Measurements from ENCODE around the gene ERFL.

Gene ERFL

GRCh38 chr19:41897181-41897580 lies 31.1 kb downstream of the ERFL start:
- no peak for TF ChIP-seq CTCF (IDR thresholded peaks at IDR 0.05)
- no peak overlapping the region for H3K4me3 ChIP-seq (ENCODE audit: low read depth in 1 of 2, low read length in 1 of 2)
- H3K9me3 ChIP-seq: peaks cover 7% of the 10 kb centered on the region
- H3K36me3 ChIP-seq: peaks cover 96% of the 10 kb centered on the region
- H3K27me3 ChIP-seq: no peaks in the 10 kb centered on the region
- H3K4me1 ChIP-seq (ENCODE audit: control insufficient read depth in 1 of 2, insufficient read depth in 1 of 2, low read depth in 1 of 2, low read length in 1 of 2): no peaks in the 10 kb centered on the region
- H3K27ac ChIP-seq: peak overlapping the region; percentile 42

GRCh38 chr19:41896581-41896942 lies 31.7 kb downstream of the ERFL start:
- peak overlapping the region; percentile 44 for H3K27ac ChIP-seq
- TF ChIP-seq CTCF (IDR thresholded peaks at IDR 0.05): no peak
- peaks cover 7% of the 10 kb centered on the region for H3K9me3 ChIP-seq
- no peaks in the 10 kb centered on the region for H3K27me3 ChIP-seq
- peaks cover 96% of the 10 kb centered on the region for H3K36me3 ChIP-seq
- H3K4me1 ChIP-seq (ENCODE audit: control insufficient read depth in 1 of 2, insufficient read depth in 1 of 2, low read depth in 1 of 2, low read length in 1 of 2): no peaks in the 10 kb centered on the region
- H3K4me3 ChIP-seq (ENCODE audit: low read depth in 1 of 2, low read length in 1 of 2): no peak overlapping the region

GRCh38 chr19:41895745-41896580 lies 32.3 kb downstream of the ERFL start:
- Histone ChIP-seq H3K36me3 (peaks cover 96% of the 10 kb centered on the region), H3K27ac (peak overlapping the region; percentile 44), H3K4me1 (ENCODE audit: control insufficient read depth in 1 of 2, insufficient read depth in 1 of 2, low read depth in 1 of 2, low read length in 1 of 2) (no peaks in the 10 kb centered on the region), H3K9me3 (peaks cover 7% of the 10 kb centered on the region), H3K4me3 (ENCODE audit: low read depth in 1 of 2, low read length in 1 of 2) (no peak overlapping the region), H3K27me3 (no peaks in the 10 kb centered on the region)
- TF ChIP-seq CTCF (IDR thresholded peaks at IDR 0.05): no peak

- H3K4me1 ChIP-seq (ENCODE audit: control insufficient read depth in 1 of 2, insufficient read depth in 1 of 2, low read depth in 1 of 2, low read length in 1 of 2): no peaks in the 10 kb centered on the region
- H3K27ac ChIP-seq: no peak overlapping the region
- TF ChIP-seq CTCF (IDR thresholded peaks at IDR 0.05): no peak
- peaks cover 95% of the 10 kb centered on the region for H3K36me3 ChIP-seq
- H3K9me3 ChIP-seq: peaks cover 7% of the 10 kb centered on the region
- no peak overlapping the region for H3K4me3 ChIP-seq (ENCODE audit: low read depth in 1 of 2, low read length in 1 of 2)
- H3K27me3 ChIP-seq: no peaks in the 10 kb centered on the region
Measured at GRCh38 chr19:41894350-41894749, 33.9 kb downstream of the ERFL start.

GRCh38 chr19:41893899-41894298 lies 34.4 kb downstream of the ERFL start:
- Histone ChIP-seq H3K4me1 (ENCODE audit: control insufficient read depth in 1 of 2, insufficient read depth in 1 of 2, low read depth in 1 of 2, low read length in 1 of 2) (no peaks in the 10 kb centered on the region), H3K4me3 (ENCODE audit: low read depth in 1 of 2, low read length in 1 of 2) (no peak overlapping the region), H3K27me3 (no peaks in the 10 kb centered on the region), H3K9me3 (peaks cover 7% of the 10 kb centered on the region), H3K27ac (no peak overlapping the region), H3K36me3 (peaks cover 95% of the 10 kb centered on the region)
- no peak for TF ChIP-seq CTCF (IDR thresholded peaks at IDR 0.05)

Data from neutrophil (primary cell).